ENCODE results near the gene PSME2.

Gene PSME2

GRCh38 chr14:24160850-24161804, 14.7 kb upstream of the PSME2 start, which contains the start of gene IRF9 (continued):
- TF ChIP-seq ZBTB48 (tag by site-specific recombination; IDR thresholded peaks at IDR 0.05) (peak; percentile 76), ZNF645 (tag by site-specific recombination; IDR thresholded peaks at IDR 0.05) (no peak), AEBP2 (tag by site-specific recombination; IDR thresholded peaks at IDR 0.05; ENCODE audit: borderline replicate concordance) (no peak), ZNF510 (tag by site-specific recombination; IDR thresholded peaks at IDR 0.05; ENCODE audit: insufficient replicate concordance) (no peak), ZNF26 (tag by site-specific recombination; IDR thresholded peaks at IDR 0.05) (no peak), ZNF768 (tag by site-specific recombination; IDR thresholded peaks at IDR 0.05) (no peak), ZBTB6 (tag by site-specific recombination; IDR thresholded peaks at IDR 0.05) (no peak; the same call in 1 of the 2 replicates), YY1 (tag by site-specific recombination; IDR thresholded peaks at IDR 0.05) (no peak), ZNF416 (tag by site-specific recombination; IDR thresholded peaks at IDR 0.05) (no peak), ZNF701 (tag by site-specific recombination; IDR thresholded peaks at IDR 0.05) (peak; percentile 89), CTCF (tag by site-specific recombination; IDR thresholded peaks at IDR 0.05) (peak; percentile 95), ZNF621 (tag by site-specific recombination; IDR thresholded peaks at IDR 0.05) (no peak)

GRCh38 chr14:24160499-24160849, 14.1 kb upstream of the PSME2 start:
- Histone ChIP-seq H3K9me3 (ENCODE audit: control insufficient read depth, insufficient read depth, low read depth, low read length) (no peaks in the 10 kb centered on the region), H3K36me3 (ENCODE audit: control insufficient read depth in 2 of 2, insufficient read depth in 1 of 2, low read length in 2 of 2) (peaks cover 25 to 75% of the 10 kb centered on the region in 2 experiments), H3K27ac (ENCODE audit: extremely low read depth, low read depth, low read length) (no peak overlapping the region), H3K4me1 (ENCODE audit: control insufficient read depth, insufficient read depth, low read length) (peaks cover 5% of the 10 kb centered on the region), H3K4me3 (ENCODE audit: low read depth, low read length) (no peak overlapping the region)
- ChIA-PET POLR2A (interaction anchor here (0.8 to 3.8 kb wide), 16 partner anchors 8 to 103 kb away, joined by 3 to 44 read pairs (median 9); partner anchors contain the start of genes CHMP4A, DCAF11, EMC9 and IPO4), CTCF (interaction anchor here (0.7 to 3.9 kb wide), 24 partner anchors 9 to 122 kb away, joined by 3 to 34 read pairs (median 5); partner anchors contain the start of genes DCAF11, EMC9, IPO4 and NRL)
- TF ChIP-seq ZNF248 (tag by site-specific recombination; IDR thresholded peaks at IDR 0.05) (no peak), ZNF785 (tag by site-specific recombination; IDR thresholded peaks at IDR 0.05) (no peak), ZNF404 (tag by site-specific recombination; IDR thresholded peaks at IDR 0.05) (no peak), ZSCAN5A (tag by site-specific recombination; IDR thresholded peaks at IDR 0.05) (no peak), BCL6B (tag by site-specific recombination; IDR thresholded peaks at IDR 0.05) (no peak), PRDM4 (tag by site-specific recombination; IDR thresholded peaks at IDR 0.05) (no peak), HIC1 (tag by site-specific recombination; IDR thresholded peaks at IDR 0.05) (no peak)
